Suppressor macrophage treated with lipopolysaccharide for 4 hours (primary cell): ENCODE measurements around the gene AOAH.
"Not testable (repeated sequence)": the region's sequence is repeated elsewhere in the genome, so short reads cannot be mapped to it uniquely, and the experiment has no call there.

Experiments used
- DNase-seq: peaks from one replicate; pipeline ENCODE4 v3.0.0-alpha.2; 2020

Gene AOAH

GRCh38 chr7:36535866-36536664 is 188.2 kb downstream of the AOAH start:
- DNase-seq: no peak

- DNase-seq: no peak
Observed at GRCh38 chr7:36533717-36534116, 190.6 kb downstream of the AOAH start.

GRCh38 chr7:36532981-36533499 is 191.3 kb downstream of the AOAH start:
- no peak for DNase-seq

- DNase-seq: no peak
Observed at GRCh38 chr7:36531951-36532350, 192.3 kb downstream of the AOAH start.

GRCh38 chr7:36530456-36530855 is 193.8 kb downstream of the AOAH start:
- no peak for DNase-seq

- DNase-seq: no peak
Observed at GRCh38 chr7:36527549-36527913, 196.8 kb downstream of the AOAH start.

GRCh38 chr7:36526863-36527548 is 197.3 kb downstream of the AOAH start:
- DNase-seq: peak; percentile 26

GRCh38 chr7:36523371-36524101 is 200.8 kb downstream of the AOAH start:
- no peak for DNase-seq

GRCh38 chr7:36522453-36523007 is 201.8 kb downstream of the AOAH start:
- DNase-seq: no peak

GRCh38 chr7:36521911-36522310 is 202.4 kb downstream of the AOAH start:
- DNase-seq: no peak

- no peak for DNase-seq
Observed at GRCh38 chr7:36521133-36521532, 203.2 kb downstream of the AOAH start.

GRCh38 chr7:36515847-36516246 is 208.4 kb downstream of the AOAH start:
- DNase-seq: no peak

- no peak for DNase-seq
Observed at GRCh38 chr7:36514289-36515243, 209.7 kb downstream of the AOAH start.

GRCh38 chr7:36513393-36513792 is 210.9 kb downstream of the AOAH start:
- DNase-seq: no peak

GRCh38 chr7:36512616-36513015 is 211.7 kb downstream of the AOAH start:
- no peak for DNase-seq

- no peak for DNase-seq
Observed at GRCh38 chr7:36509962-36510361, 214.3 kb downstream of the AOAH start.

- no peak for DNase-seq
Observed at GRCh38 chr7:36507475-36508440, 216.5 kb downstream of the AOAH start.

- no peak for DNase-seq
Observed at GRCh38 chr7:36506820-36507219, 217.5 kb downstream of the AOAH start.

GRCh38 chr7:36506130-36506798 is 218.0 kb downstream of the AOAH start:
- no peak for DNase-seq

- DNase-seq: not testable (repeated sequence)
Observed at GRCh38 chr7:36504617-36505016, 219.7 kb downstream of the AOAH start.
